AG08395 (cell line): ENCODE measurements around the gene CTNNB1.
"Not testable (repeated sequence)": the region's sequence is repeated elsewhere in the genome, so short reads cannot be mapped to it uniquely, and the experiment has no call there.

ENCODE experiments used
- DNase-seq: peaks from one replicate; pipeline ENCODE4 v3.0.0; 2012; ENCODE audit warnings: mixed read lengths, low spot score

CTNNB1 gene

GRCh38 chr3:41258239-41258800 lies 59.0 kb downstream of the CTNNB1 start:
- DNase-seq = no peak

DNA sequence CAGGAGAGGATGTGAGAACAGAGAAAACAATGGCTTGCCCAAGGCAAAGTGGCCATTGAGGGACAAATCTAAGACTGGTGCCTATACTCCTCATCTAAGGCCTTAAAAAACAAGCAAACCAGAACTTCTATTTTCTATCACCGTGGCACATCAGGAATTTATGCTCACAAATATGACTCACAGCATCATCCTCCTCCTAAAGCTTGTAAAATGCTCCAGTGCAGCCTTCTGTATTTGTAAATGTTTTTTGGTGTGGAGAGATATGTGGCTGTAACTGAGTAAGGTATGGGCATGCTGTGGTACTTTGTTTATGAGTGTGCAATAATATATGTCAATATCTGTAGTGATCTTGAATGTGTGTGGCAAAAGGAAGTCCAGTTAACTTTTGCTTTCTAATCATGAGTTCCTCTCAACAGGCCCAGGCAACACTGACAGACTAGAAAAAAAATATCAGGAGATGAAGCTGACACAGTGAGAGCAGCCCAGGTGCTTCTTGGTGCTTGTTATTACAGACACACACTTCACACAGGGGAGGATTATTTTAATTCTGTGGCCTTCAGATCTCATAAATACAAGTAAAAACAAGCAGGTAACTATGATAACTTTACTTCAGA lies 60.3 kb downstream of the CTNNB1 start:
- DNase-seq = peak; percentile 52

- no peak for DNase-seq
Observed at GRCh38 chr3:41260063-41260450, 60.8 kb downstream of the CTNNB1 start.

GRCh38 chr3:41265011-41265545 lies 65.8 kb downstream of the CTNNB1 start:
- peak; percentile 19 for DNase-seq

- DNase-seq = peak; percentile 48
Observed at GRCh38 chr3:41265823-41266273, 66.5 kb downstream of the CTNNB1 start.

- peak; percentile 88 for DNase-seq
Observed at GRCh38 chr3:41267975-41268640, 68.8 kb downstream of the CTNNB1 start.

DNA sequence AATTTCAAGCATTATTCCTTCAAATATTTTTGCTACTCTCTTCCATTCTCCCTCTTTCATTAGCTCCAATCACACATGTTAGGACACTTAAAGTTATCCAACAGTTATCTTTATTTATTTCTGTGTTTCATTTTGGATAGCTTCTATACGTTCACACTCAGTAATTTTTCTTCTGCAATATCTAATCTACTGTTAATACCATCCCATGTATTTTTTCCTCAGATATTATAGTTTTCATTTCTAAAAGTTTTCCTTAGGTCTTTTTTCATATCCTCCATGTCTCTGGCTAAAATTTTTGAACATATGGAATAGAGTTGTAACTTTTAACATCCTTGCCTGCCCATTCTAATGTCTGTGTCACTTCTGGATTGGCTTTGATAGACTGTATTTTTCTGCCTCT lies 73.4 kb downstream of the CTNNB1 start:
- no peak for DNase-seq

DNA sequence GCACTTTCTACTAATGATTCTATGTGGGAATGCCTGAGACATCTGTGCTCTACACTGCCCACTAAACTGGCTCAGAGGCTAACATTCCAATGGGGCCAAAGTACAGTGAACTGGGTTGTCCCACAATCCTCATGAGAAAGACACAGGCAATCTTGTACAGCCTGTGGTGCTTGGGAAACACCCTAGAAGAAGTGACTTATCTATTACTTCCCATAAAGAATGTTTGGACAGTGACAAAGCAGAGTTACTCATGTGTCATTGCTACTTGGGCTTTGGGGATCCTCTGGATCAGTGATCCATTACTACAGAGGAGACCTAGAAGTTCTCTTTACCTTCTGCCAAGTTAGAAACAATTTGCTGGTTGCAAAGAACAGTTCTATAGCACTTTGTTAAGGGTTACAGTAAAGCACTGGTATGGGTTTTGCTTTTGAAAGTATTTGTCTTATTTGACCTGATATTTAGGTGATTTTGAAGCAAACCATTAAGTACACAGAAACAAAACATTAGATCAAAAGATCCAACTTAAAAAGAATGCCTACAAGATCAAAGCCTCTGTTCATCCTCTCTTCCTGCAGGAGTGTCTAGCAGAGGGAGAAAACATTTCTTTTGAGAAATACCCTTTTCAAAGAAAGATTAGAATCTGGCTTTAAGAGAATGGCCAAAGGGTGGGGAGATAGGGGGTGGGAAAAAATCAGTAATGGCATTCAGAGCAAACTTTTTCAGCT lies 75.8 kb downstream of the CTNNB1 start:
- peak; percentile 81 for DNase-seq

DNA sequence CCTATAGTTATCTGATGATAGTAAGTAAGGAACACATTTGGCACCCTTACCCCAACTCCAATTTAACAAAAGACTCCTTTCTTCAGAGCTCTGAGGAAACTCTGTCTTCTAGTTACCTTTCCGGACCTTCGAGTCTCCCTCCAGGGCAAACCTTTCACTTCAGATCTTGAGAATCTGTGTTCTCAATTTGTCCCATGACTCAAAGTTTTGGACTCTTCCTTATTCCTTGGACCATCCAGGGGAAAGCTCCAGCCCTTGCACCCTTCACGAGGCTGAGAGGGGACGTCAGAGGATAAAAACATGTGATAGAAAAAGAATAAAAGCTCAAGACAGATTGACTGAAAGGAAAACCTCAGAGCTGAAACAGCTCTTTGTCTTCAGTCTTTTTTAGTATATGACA lies 76.9 kb downstream of the CTNNB1 start:
- no peak for DNase-seq

DNA sequence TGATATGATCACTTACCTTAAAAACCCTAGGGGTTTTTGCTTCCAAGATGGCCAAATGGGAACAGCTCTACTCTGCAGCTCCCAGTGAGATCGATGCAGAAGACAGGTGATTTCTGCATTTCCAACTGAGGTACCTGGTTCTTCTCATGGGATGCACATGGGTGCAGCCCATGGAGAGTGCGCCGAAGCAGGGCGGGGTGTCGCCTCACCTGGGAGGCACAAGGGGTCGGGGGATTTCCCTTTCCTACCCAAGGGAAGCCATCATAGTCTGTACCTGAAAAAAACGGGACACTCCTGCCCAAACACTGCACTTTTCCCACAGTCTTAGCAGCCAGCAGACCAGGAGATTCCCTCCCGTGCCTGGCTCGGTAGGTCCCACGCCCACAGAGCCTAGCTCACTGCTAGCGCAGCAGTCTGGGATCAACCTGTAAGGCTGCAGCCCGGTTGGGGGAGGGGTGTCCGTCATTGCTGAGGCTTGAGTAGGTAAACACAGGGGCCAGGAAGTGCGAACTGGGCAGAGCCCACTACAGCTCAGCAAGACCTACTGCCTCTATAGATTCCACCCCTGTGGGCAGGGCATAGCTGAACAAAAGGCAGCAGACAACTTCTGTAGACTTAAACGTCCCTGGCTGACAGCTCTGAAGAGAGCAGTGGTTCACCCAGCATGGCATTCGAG lies 78.6 kb downstream of the CTNNB1 start:
- DNase-seq = no peak

DNA sequence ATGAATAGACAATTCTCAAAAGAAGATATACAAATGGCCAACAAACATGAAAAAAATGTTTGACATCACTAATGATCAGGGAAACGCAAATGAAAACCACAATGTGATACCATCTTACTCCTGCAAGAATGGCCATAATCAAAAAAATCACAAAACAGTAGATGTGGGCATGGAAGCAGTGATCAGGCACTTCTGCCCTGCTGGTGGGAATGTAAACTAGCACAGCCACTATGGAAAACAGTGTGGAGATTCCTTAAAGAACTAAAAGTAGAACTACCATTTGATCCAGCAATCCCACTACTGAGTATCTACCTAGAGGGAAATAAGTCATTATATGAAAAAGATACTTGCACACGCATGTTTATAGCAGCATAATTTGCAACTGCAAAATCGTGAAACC lies 85.6 kb downstream of the CTNNB1 start:
- not testable (repeated sequence) for DNase-seq

DNA sequence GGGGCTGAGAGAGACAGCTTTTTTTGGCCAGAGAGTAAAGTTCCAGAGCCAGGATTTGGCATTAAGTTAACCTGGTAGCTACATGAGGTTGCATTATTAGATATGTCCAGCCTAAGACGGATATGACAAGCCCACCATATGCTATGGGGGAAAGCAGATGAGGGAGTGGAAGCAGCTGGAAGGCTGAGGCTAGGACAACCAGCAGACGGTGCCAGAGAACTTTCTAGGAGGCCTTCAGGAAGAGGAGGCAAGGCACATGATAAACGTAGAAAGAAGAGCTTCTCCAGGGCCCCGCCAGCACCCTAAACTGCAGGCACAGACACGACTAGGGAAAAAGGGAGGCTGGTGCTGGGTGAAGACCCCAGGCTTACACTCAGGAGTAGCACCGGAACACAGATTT lies 87.0 kb downstream of the CTNNB1 start:
- no peak for DNase-seq

- DNase-seq = no peak
Observed at GRCh38 chr3:41288785-41289184, 89.5 kb downstream of the CTNNB1 start.
